ENCODE measurements around the gene FLYWCH1.

FLYWCH1 gene

GRCh38 chr16:2911638-2912329 is at the start of gene FLYWCH1:
TSS of gene FLYWCH1 (plus strand) at chr16:2911931. CDS start at chr16:2929686, 17,755 bp downstream.
- DNase-seq: peak; percentile 88

- DNase-seq: no peak
These were observed 46.1 kb upstream of the FLYWCH1 start for GRCh38 chr16:2865651-2866050.

- no peak for DNase-seq
These were observed 45.3 kb upstream of the FLYWCH1 start for GRCh38 chr16:2866431-2866830.

- DNase-seq: no peak
These were observed 44.1 kb upstream of the FLYWCH1 start for GRCh38 chr16:2867661-2867986.

- peak; percentile 88 for DNase-seq
These were observed 43.5 kb upstream of the FLYWCH1 start for GRCh38 chr16:2867987-2868789.

GRCh38 chr16:2871926-2872325 is 39.8 kb upstream of the FLYWCH1 start:
- DNase-seq: no peak

GRCh38 chr16:2874032-2874911 is 37.5 kb upstream of the FLYWCH1 start:
- DNase-seq: peak; percentile 18

- peak; percentile 33 for DNase-seq
These were observed 36.8 kb upstream of the FLYWCH1 start for GRCh38 chr16:2874912-2875362.

GRCh38 chr16:2879854-2880508 is 31.8 kb upstream of the FLYWCH1 start:
- DNase-seq: no peak

GRCh38 chr16:2881783-2882649 is 29.7 kb upstream of the FLYWCH1 start:
- DNase-seq: peak; percentile 7

GRCh38 chr16:2882650-2883457 is 28.9 kb upstream of the FLYWCH1 start, which contains the start of gene FLYWCH2:
TSS of gene FLYWCH2 (plus strand) at chr16:2883215. CDS start at chr16:2896450, 13,235 bp downstream.
- DNase-seq: peak; percentile 95

- peak; percentile 19 for DNase-seq
These were observed 28.2 kb upstream of the FLYWCH1 start for GRCh38 chr16:2883458-2883908.

- DNase-seq: no peak
These were observed 27.7 kb upstream of the FLYWCH1 start for GRCh38 chr16:2884041-2884451.

GRCh38 chr16:2894231-2894630 is 17.5 kb upstream of the FLYWCH1 start:
- DNase-seq: no peak

GRCh38 chr16:2895813-2896212 is 15.9 kb upstream of the FLYWCH1 start:
- no peak for DNase-seq

GRCh38 chr16:2896480-2897010 is 15.2 kb upstream of the FLYWCH1 start:
- no peak for DNase-seq

- DNase-seq: no peak
These were observed 14.6 kb upstream of the FLYWCH1 start for GRCh38 chr16:2897110-2897509.

GRCh38 chr16:2898831-2899563 is 12.7 kb upstream of the FLYWCH1 start:
- DNase-seq: no peak

- DNase-seq: no peak
These were observed 12.1 kb upstream of the FLYWCH1 start for GRCh38 chr16:2899564-2900072.

Data from DMS79 treated with DMSO at 0.1 percent for 48 hours (cell line).